ENCODE results near the gene XAB2.

XAB2 gene

DNA sequence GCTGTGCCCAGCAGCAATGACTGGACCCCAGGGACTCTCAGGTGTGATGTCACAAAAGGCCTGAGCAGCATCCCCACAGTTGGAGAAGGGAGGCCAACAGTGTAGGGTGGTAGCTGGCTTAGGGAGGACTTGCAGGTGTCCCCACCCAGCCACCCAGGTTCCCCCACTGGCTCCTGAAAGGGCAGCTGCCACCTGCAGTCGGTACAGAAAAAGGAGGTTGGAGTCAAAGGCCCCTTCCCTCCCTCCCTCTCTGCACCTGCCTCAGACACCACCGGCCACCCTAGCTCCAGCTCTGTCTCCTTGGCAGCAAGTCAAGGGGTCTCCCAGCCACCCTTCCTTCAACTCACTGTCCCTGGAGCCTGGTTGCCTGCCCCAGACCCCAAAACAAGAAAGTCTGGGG, 4.4 kb upstream of the XAB2 start, which contains the start of gene PCP2:
PCP2 (minus strand) TSS at position 22 of the 400 bp plus-strand sequence. CDS start 262 bp downstream, outside the sequence.
- Histone ChIP-seq H3K79me2 (ENCODE audit: low read length) (peaks cover 36% of the 10 kb centered on the region), H3K9ac (ENCODE audit: low read length) (no peak within 1 kb of the TSS), H3K4me2 (ENCODE audit: low read depth, low read length) (no peak within 1 kb of the TSS), H3K9me3 (replicated peaks; ENCODE audit: insufficient read depth, low read length) (no peaks in the 10 kb centered on the region), H3K27ac (ENCODE audit: low read length) (no peak within 1 kb of the TSS), H3F3A (ENCODE audit: insufficient read depth, low read length) (no peaks in the 10 kb centered on the region), H3K4me1 (ENCODE audit: low read length) (peaks cover 9% of the 10 kb centered on the region), H4K20me1 (ENCODE audit: insufficient read depth, low read length) (no peaks in the 10 kb centered on the region), H3K4me3 (ENCODE audit: low read length) (no peak within 1 kb of the TSS), H2AFZ (ENCODE audit: low read length) (no peak within 1 kb of the TSS), H3K9me2 (replicated peaks; ENCODE audit: insufficient read depth, low read length) (no peaks in the 10 kb centered on the region), H3K36me3 (replicated peaks; ENCODE audit: insufficient read depth, low read length) (no peaks in the 10 kb centered on the region), H3K27me3 (replicated peaks; ENCODE audit: insufficient read depth, low read length) (no peaks in the 10 kb centered on the region)
- no peak for DNase-seq
- TF ChIP-seq, protein P1, sequence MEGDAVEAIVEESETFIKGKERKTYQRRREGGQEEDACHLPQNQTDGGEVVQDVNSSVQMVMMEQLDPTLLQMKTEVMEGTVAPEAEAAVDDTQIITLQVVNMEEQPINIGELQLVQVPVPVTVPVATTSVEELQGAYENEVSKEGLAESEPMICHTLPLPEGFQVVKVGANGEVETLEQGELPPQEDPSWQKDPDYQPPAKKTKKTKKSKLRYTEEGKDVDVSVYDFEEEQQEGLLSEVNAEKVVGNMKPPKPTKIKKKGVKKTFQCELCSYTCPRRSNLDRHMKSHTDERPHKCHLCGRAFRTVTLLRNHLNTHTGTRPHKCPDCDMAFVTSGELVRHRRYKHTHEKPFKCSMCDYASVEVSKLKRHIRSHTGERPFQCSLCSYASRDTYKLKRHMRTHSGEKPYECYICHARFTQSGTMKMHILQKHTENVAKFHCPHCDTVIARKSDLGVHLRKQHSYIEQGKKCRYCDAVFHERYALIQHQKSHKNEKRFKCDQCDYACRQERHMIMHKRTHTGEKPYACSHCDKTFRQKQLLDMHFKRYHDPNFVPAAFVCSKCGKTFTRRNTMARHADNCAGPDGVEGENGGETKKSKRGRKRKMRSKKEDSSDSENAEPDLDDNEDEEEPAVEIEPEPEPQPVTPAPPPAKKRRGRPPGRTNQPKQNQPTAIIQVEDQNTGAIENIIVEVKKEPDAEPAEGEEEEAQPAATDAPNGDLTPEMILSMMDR (IDR thresholded peaks at IDR 0.05; ENCODE audit: low read length): no peak
- TF ChIP-seq EZH2 (optimal IDR thresholded peaks at IDR 0.05; ENCODE audit: low read depth, low read length) (no peak), EZH2phosphoT487 (IDR thresholded peaks at IDR 0.05; ENCODE audit: low read length) (no peak)

DNA sequence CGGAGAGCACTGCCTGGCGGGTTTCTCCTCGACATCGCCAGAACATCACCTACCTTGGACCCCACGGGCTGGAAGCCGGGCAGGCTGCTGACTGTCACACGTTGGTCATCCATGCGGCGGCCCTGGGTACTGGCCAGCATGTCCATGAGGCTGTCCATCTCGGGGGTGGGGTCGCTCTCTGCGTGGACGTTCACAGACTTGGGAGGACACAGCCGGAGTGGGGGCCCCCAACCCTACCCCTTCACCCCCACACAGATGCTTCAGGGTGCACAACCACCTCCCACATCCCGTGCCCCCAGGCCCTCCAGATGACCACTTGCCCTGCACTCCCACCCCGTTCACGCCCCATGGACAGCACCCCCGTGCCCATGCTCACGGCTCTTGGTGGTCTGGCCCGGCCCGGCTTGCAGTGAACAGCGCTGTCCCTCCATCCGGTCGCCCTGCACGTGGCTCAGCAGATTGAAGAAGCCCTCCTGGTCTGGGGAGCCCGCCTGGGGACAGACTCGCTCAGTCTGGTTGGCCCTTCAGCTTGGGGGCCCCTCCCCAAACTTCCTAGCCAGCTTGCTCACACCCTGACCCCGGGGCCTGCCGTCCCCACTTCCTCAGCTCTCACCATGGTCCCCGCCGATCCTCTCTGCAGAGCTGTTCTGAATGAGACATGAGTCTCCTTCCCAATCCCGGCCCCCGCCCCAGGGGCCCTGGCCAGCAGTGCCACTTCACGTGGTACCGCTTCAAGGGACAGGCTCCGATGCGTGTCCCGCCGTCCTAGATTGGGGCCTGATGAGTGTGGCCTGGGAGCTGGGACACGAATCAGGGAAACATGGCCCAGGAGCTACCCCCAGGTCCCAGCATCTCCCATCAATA, 3.2 kb upstream of the XAB2 start:
- H3K9me3 ChIP-seq (replicated peaks; ENCODE audit: insufficient read depth, low read length): no peaks in the 10 kb centered on the region
- no peak overlapping the region for H3K4me3 ChIP-seq (ENCODE audit: low read length)
- no peak overlapping the region for H3K4me2 ChIP-seq (ENCODE audit: low read depth, low read length)
- no peak overlapping the region for H3K9ac ChIP-seq (ENCODE audit: low read length)
- no peak overlapping the region for H2AFZ ChIP-seq (ENCODE audit: low read length)
- DNase-seq: no peak
- H3F3A ChIP-seq (ENCODE audit: insufficient read depth, low read length): no peaks in the 10 kb centered on the region
- no peaks in the 10 kb centered on the region for H3K27me3 ChIP-seq (replicated peaks; ENCODE audit: insufficient read depth, low read length)
- no peak overlapping the region for H3K27ac ChIP-seq (ENCODE audit: low read length)
- no peaks in the 10 kb centered on the region for H3K36me3 ChIP-seq (replicated peaks; ENCODE audit: insufficient read depth, low read length)
- peaks cover 17% of the 10 kb centered on the region for H3K4me1 ChIP-seq (ENCODE audit: low read length)
- H4K20me1 ChIP-seq (ENCODE audit: insufficient read depth, low read length): no peaks in the 10 kb centered on the region
- TF ChIP-seq, protein P1 (IDR thresholded peaks at IDR 0.05; ENCODE audit: low read length): no peak
- no peak for TF ChIP-seq EZH2phosphoT487 (IDR thresholded peaks at IDR 0.05; ENCODE audit: low read length)
- H3K9me2 ChIP-seq (replicated peaks; ENCODE audit: insufficient read depth, low read length): no peaks in the 10 kb centered on the region
- H3K79me2 ChIP-seq (ENCODE audit: low read length): peaks cover 38% of the 10 kb centered on the region

DNA sequence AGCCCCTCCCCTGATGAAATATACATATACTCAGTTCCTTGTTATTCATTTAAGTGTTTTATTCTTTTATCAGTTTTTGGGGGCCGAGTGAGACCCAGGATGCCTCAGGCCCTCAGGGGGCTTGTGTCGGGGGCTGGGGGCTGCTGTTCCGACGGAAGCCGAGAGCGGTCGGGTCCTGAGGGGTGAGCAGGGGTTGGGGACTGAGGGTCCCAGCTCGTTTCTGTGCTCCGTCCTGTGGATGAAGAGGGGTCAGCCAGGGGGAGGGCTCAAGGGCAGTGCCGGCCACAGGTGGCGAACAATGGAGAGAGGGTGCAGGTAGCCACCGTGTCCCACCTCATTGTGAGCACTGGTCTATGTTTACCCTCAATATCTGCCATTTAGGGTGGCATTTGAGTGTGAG, 2.2 kb upstream of the XAB2 start:
- no peaks in the 10 kb centered on the region for H3K27me3 ChIP-seq (replicated peaks; ENCODE audit: insufficient read depth, low read length)
- H2AFZ ChIP-seq (ENCODE audit: low read length): no peak overlapping the region
- H3K9me2 ChIP-seq (replicated peaks; ENCODE audit: insufficient read depth, low read length): no peaks in the 10 kb centered on the region
- no peaks in the 10 kb centered on the region for H4K20me1 ChIP-seq (ENCODE audit: insufficient read depth, low read length)
- no peaks in the 10 kb centered on the region for H3K9me3 ChIP-seq (replicated peaks; ENCODE audit: insufficient read depth, low read length)
- no peak overlapping the region for H3K27ac ChIP-seq (ENCODE audit: low read length)
- H3F3A ChIP-seq (ENCODE audit: insufficient read depth, low read length): no peaks in the 10 kb centered on the region
- H3K4me1 ChIP-seq (ENCODE audit: low read length): peaks cover 15% of the 10 kb centered on the region
- no peak for DNase-seq
- peaks cover 44% of the 10 kb centered on the region for H3K79me2 ChIP-seq (ENCODE audit: low read length)
- no peak overlapping the region for H3K4me2 ChIP-seq (ENCODE audit: low read depth, low read length)
- H3K4me3 ChIP-seq (ENCODE audit: low read length): no peak overlapping the region
- TF ChIP-seq EZH2 (optimal IDR thresholded peaks at IDR 0.05; ENCODE audit: low read depth, low read length) (no peak), EZH2phosphoT487 (IDR thresholded peaks at IDR 0.05; ENCODE audit: low read length) (no peak)
- TF ChIP-seq, protein P1 (IDR thresholded peaks at IDR 0.05; ENCODE audit: low read length): no peak
- H3K36me3 ChIP-seq (replicated peaks; ENCODE audit: insufficient read depth, low read length): no peaks in the 10 kb centered on the region
- H3K9ac ChIP-seq (ENCODE audit: low read length): no peak overlapping the region
